NCI-H446 treated with DMSO at 0.1 percent for 48 hours (cell line): ENCODE data around the gene ITGA4.
"Not testable (repeated sequence)": the region's sequence is repeated elsewhere in the genome, so short reads cannot be mapped to it uniquely, and the experiment has no call there.

ENCODE experiments used
- DNase-seq: peaks from one replicate; lab custom pipeline; 2025; lab: John Stamatoyannopoulos, UW

Gene ITGA4

GRCh38 chr2:181457121-181457740 lies at the start of gene ITGA4:
Gene ITGA4, plus strand, starts transcription at chr2:181457386. Its CDS starts 269 bp downstream, at chr2:181457655.
- peak; percentile 63 for DNase-seq

- no peak for DNase-seq
Measured at GRCh38 chr2:181408861-181409260, 48.3 kb upstream of the ITGA4 start.

- no peak for DNase-seq
Measured at GRCh38 chr2:181411105-181411849, 45.9 kb upstream of the ITGA4 start.

GRCh38 chr2:181419129-181419855 lies 37.9 kb upstream of the ITGA4 start:
- no peak for DNase-seq

GRCh38 chr2:181420259-181421130 lies 36.7 kb upstream of the ITGA4 start:
- no peak for DNase-seq

GRCh38 chr2:181421131-181421458 lies 36.1 kb upstream of the ITGA4 start:
- no peak for DNase-seq

GRCh38 chr2:181421464-181421863 lies 35.7 kb upstream of the ITGA4 start:
- no peak for DNase-seq

- no peak for DNase-seq
Measured at GRCh38 chr2:181426672-181427071, 30.5 kb upstream of the ITGA4 start.

GRCh38 chr2:181430406-181431118 lies 26.6 kb upstream of the ITGA4 start:
- DNase-seq = no peak

- DNase-seq = no peak
Measured at GRCh38 chr2:181431674-181432073, 25.5 kb upstream of the ITGA4 start.

- no peak for DNase-seq
Measured at GRCh38 chr2:181438261-181438660, 18.9 kb upstream of the ITGA4 start.

- no peak for DNase-seq
Measured at GRCh38 chr2:181440344-181440743, 16.8 kb upstream of the ITGA4 start.

GRCh38 chr2:181440919-181441318 lies 16.3 kb upstream of the ITGA4 start:
- no peak for DNase-seq

- no peak for DNase-seq
Measured at GRCh38 chr2:181441670-181442069, 15.5 kb upstream of the ITGA4 start.

GRCh38 chr2:181444654-181445053 lies 12.5 kb upstream of the ITGA4 start:
- DNase-seq = no peak

- no peak for DNase-seq
Measured at GRCh38 chr2:181446985-181447384, 10.2 kb upstream of the ITGA4 start.

GRCh38 chr2:181449278-181449677 lies 7.9 kb upstream of the ITGA4 start:
- not testable (repeated sequence) for DNase-seq

GRCh38 chr2:181454686-181455450 lies 2.3 kb upstream of the ITGA4 start:
- no peak for DNase-seq

GRCh38 chr2:181456660-181457120 lies 496 bp upstream of the ITGA4 start:
- DNase-seq = no peak

- peak; percentile 56 for DNase-seq
Measured at GRCh38 chr2:181457741-181458425, 697 bp downstream of the ITGA4 start.
